ENCODE measurements around the gene CACNA1I.

CACNA1I gene

GRCh38 chr22:39678862-39679490 is 108.4 kb downstream of the CACNA1I start:
- DNase-seq, result no peak

- DNase-seq, result no peak
Measured at GRCh38 chr22:39679652-39680051, 109.1 kb downstream of the CACNA1I start.

GRCh38 chr22:39680486-39680885 is 109.9 kb downstream of the CACNA1I start:
- DNase-seq, result no peak

- DNase-seq, result no peak
Measured at GRCh38 chr22:39681038-39681861, 110.7 kb downstream of the CACNA1I start.

- DNase-seq, result no peak
Measured at GRCh38 chr22:39682994-39683393, 112.4 kb downstream of the CACNA1I start.

GRCh38 chr22:39683639-39684038 is 113.1 kb downstream of the CACNA1I start:
- no peak for DNase-seq

- DNase-seq, result no peak
Measured at GRCh38 chr22:39684702-39685281, 114.2 kb downstream of the CACNA1I start.

- DNase-seq, result no peak
Measured at GRCh38 chr22:39685336-39686177, 115.0 kb downstream of the CACNA1I start.

GRCh38 chr22:39686178-39686620 is 115.6 kb downstream of the CACNA1I start:
- DNase-seq, result no peak

- no peak for DNase-seq
Measured at GRCh38 chr22:39686776-39687525, 116.4 kb downstream of the CACNA1I start.

GRCh38 chr22:39688186-39688785 is 117.7 kb downstream of the CACNA1I start:
- no peak for DNase-seq

- DNase-seq, result no peak
Measured at GRCh38 chr22:39689421-39689820, 118.9 kb downstream of the CACNA1I start.

- peak; percentile 26 to 42 for DNase-seq
Measured at GRCh38 chr22:39690881-39691605, 120.5 kb downstream of the CACNA1I start.

- DNase-seq, result no peak
Measured at GRCh38 chr22:39693943-39694500, 123.5 kb downstream of the CACNA1I start.

- DNase-seq, result no peak
Measured at GRCh38 chr22:39697790-39698430, 127.4 kb downstream of the CACNA1I start.

GRCh38 chr22:39699631-39700360 is 129.2 kb downstream of the CACNA1I start:
- DNase-seq, result no peak

GRCh38 chr22:39700565-39700964 is 130.0 kb downstream of the CACNA1I start:
- DNase-seq, result no peak

GRCh38 chr22:39703091-39703490 is 132.5 kb downstream of the CACNA1I start:
- no peak for DNase-seq

- no peak for DNase-seq
Measured at GRCh38 chr22:39703928-39704639, 133.5 kb downstream of the CACNA1I start.
